Measurements from ENCODE around the gene LENG9.

The LENG9 gene

DNA sequence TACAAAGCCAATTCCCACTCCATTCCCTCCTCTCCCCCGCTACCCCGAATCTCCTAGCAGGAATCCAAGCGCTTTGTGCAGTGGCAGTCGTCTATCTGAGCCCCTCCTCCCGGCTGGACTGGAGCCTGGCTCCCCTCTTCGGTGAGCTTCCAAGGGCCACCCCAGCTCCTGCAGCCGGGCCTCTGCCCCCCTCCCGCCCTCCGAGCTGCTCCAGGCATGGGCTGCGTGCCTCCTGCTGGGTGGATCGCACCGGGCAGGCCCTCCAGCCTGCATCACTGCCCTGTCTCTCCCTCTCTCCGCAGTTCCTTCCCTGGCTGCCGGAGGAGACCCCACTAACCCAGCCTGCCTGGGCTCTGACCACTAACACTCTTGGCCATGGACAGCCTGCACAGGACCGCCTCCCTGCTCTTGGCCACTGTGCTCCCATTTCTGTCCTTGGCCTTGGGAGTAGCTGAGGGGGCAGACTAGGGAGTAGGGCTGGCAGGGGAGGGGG is 27.5 kb downstream of the LENG9 start:
- no peak for DNase-seq

GRCh38 chr19:54435551-54436016 is 28.0 kb downstream of the LENG9 start:
- DNase-seq = no peak

DNA sequence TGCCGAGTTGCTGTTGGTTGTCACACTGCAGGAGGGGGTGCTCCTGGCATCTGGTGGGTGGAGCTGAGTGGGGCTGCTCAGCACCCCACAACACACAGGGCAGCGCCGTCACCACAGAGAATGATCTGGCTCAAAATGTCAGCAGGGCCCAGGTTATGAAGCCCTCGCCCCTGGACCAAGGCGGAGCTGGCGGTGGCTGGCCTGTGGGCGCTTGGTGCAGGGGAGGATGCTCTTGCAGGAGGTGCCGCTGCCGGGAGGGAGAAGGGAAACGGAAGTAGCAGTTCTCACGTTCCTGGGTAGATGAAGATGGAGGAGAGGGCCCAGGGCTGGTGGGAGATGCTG is 28.7 kb downstream of the LENG9 start:
- no peak for DNase-seq

DNA sequence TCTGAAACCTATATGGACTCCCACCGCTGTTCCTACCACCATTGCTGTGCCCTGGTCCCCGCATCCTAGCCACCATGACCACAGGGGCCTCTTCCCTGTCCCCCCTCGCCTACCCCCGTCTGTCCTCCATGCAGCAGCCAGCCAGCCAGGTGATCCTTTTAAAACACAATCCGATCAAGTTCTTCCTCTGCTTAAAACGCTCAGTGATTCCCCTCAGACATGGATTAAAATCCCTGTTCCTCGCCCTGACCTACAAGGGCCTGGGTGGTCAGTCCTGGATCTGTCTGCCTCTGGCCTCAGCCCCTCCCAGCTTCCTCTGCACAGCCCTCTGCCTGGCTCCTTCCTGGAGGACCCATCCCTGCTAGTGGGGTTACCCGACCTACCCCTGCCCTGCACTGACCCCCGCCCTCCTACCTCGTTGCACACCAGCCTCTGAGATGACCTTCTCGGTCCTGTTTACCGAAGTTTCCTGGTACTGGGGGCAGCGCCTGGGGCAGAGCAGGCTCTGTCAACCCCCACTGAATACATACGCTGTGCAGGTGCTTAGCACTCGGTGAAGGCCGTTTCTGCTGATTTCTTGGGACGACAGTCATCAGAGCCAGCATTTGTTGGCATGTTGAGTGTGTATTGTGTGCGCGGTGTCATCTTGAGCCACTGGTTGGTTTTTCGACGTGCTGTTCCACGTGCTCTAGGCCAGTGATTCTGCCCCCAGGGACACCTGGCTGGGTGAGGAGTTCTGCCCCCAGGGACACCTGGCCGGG is 29.3 kb downstream of the LENG9 start:
- no peak for DNase-seq

DNA sequence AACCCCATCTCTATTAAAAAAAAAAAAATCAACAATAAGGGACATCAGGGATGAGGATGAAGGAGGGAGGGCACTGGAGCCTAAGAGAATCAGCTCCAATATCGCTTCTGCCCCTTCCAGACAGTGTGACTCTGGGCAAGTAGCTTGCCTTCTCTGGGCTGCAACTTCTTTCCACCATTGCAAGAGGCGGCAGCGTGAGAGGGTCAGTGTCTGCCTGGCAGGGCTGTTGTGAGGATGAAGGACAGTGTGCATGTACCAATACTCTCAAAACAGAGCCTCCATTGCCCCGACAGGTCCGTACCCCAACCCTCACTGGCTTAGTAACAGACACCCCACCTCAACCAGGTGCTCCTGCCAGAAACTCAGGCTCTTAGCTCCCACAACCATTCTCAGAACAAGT is 29.9 kb downstream of the LENG9 start:
- DNase-seq = no peak

- DNase-seq = no peak
These were observed 31.3 kb downstream of the LENG9 start for GRCh38 chr19:54432144-54432738.

GRCh38 chr19:54431255-54431838 is 32.2 kb downstream of the LENG9 start:
- DNase-seq = no peak

- DNase-seq = no peak
These were observed 33.0 kb downstream of the LENG9 start for GRCh38 chr19:54430306-54431254.

DNA sequence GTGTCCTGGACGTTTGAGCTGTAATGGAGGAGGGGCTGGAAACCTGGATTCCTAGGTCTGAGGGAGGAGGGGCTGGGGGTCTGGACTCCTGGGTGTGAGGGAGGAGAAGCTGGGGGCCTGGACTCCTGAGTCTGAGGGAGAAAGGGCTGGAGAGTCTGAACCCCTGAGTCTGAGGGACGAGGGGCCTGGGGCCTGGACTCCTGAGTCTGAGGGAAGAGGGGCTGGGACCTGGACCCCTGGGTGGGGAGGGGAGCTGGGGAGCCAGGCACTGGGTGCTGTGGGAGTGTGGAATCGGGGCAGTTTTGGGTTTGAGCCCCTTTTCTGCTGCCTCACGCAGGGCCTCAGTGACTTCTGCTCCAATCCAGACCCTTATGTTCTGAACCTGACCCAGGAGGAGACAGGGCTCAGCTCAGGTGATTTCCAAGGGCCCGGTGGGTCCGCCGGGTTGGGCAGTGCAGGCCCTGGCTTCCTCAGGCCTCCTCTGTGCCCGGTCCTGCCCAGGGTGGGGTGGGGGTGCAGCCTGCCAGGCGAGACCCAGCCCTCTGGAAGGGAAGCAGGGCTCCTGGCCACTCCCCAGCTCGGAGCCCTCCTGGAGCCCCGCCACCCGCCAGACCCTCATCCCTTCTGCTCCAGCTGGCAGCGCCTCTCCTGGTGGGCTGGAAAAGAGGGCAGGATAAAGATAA is 33.9 kb downstream of the LENG9 start:
- DNase-seq = no peak

- no peak for DNase-seq
These were observed 34.4 kb downstream of the LENG9 start for GRCh38 chr19:54429176-54429495.

- DNase-seq = no peak
These were observed 35.0 kb downstream of the LENG9 start for GRCh38 chr19:54428323-54429175.

DNA sequence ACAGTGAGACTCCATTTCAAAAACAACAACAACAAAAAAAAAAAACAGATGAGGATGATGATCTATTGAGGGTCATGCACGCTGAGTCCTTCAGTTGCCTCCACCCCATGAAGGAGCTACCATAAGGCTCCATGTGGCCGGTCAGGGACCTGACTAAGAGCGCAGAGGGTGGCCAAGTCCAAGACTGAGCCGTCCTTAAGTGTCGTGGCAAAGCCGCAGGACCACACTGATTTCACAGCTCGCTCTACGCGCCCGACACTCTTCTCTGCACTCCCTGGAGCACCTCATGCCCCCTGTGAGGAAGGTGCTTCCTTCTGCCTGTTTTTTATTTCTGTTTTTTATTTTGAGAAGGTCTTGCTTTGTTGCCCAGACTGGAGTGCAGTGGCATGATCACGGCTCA is 36.0 kb downstream of the LENG9 start:
- no peak for DNase-seq

GRCh38 chr19:54426291-54426931 is 37.2 kb downstream of the LENG9 start:
- DNase-seq = no peak

- no peak for DNase-seq
These were observed 38.2 kb downstream of the LENG9 start for GRCh38 chr19:54425382-54425723.

DNA sequence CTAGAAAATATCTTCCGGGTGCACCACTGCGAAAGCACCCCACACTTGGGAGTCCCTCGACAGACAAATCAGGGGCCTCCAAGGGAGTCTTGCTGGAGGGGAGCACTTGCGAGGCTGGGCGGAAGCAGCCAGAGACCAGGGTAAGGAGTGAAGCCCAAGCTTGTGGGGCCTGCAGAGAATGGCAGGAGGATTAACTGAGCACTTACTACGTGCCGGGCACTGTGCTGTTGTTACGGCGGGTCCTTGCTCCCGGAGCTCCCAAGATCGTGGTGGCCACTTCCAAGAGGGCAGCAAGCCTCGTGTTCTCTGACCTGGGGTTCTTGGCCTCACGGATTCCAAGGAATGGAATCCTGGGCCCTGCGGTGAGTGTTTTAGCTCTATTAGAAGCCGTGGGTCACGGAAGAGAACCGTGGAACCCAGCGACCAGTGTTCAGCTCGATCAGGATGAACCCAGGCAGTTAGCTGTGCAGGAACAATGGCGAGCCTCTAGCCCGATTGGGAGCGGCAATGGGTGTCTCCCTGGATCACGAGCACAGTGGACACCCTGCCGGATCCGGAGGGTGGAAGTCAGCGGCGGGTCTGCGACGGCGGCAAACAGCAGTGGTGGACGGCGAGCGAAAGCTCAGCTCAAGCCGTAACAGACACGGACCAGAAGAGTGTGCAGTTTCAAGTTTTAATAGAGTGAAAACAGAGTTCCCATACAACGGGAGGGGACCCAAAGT is 38.8 kb downstream of the LENG9 start:
- DNase-seq = no peak

- DNase-seq = no peak
These were observed 39.4 kb downstream of the LENG9 start for GRCh38 chr19:54424201-54424600.

GRCh38 chr19:54422136-54422535 is 41.4 kb downstream of the LENG9 start:
- no peak for DNase-seq

DNA sequence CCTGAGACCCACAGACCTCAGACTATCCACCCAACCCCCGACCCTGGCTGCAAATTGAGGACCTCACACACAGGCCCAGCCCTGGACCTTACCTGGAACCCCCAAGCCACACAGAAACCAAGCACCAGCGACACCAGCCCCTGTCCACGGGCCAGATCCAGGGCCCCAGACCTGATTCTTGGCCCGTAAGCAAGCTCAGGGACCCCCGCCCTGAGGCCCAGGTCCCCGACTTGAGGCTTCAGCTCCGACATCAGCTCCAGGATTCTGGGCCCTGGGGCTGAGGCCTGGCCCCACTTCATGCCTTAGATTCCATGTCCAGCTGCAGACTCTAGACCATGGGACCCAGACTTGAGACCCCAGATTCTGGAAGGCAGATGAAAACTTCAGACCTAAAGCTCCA is 42.1 kb downstream of the LENG9 start:
- DNase-seq = no peak

DNA sequence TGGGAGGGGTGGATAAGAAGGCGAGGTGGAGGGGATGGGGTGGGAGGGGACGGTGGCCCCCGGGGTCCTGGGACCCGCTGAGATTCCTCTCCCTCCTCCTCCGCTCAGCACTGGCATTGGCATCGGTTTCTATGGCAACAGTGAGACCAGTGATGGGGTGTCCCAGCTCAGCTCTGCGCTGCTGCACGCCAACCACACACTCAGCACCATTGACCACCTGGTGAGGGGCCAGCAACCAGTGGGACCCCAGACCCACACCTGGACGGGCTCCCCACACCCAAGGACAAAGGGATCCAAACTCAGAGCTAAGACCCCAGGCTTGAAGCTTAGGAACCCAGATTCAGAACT is 42.4 kb downstream of the LENG9 start:
- DNase-seq = no peak

DNA sequence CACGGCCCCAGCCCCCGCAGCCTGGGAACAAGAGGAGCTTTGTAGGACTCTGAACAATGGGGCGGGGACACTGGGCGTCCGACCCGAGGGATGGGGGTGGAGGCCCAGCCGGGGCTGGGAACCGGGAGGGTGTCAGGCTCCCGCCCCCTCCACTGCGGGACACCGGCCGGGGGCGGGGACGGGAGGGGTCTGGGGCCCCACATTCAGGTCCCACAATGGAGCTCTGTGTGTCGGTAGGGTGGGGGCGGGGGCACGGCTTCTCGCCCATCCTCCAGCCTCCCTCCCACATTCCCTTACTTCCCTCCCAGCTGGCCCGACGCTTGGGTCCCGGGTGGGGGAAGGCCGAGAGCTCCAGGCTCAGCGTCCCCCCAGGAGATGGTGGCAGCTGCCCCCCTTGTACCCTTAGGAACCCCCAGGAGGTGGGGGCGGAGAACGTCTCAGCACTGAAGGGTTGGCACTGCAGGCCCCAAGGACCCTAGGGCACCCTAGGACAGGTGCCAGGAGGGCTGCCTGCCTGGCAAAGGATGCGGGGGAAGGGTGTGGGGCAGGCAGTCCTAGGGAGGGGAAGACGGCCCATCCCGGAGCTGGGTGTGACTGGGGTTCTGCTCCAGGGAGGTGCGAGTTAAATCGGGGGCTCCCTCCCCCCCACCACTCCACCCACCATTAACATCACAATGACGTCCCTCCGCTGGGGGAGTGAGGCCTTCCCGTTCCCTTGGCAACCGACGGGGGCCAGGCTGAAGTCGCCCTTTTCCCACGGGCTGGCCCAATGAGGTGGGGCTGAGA is 43.0 kb downstream of the LENG9 start:
- no peak for DNase-seq

Measured in AML-193 (cell line).